Measurements from ENCODE around the gene XYLT1. TPM values are rescaled to one million over a fixed set of nuclear protein-coding genes. Genes with fewer than 3 reads are reported as not detected.

Gene XYLT1
- total and polyA plus RNA-seq, 10 of the 15 experiments (the other 5 are each of a cell fraction or from before 2014, with no cell fraction given) = 0.88 to 14.8 (median 5.8) TPM

DNA sequence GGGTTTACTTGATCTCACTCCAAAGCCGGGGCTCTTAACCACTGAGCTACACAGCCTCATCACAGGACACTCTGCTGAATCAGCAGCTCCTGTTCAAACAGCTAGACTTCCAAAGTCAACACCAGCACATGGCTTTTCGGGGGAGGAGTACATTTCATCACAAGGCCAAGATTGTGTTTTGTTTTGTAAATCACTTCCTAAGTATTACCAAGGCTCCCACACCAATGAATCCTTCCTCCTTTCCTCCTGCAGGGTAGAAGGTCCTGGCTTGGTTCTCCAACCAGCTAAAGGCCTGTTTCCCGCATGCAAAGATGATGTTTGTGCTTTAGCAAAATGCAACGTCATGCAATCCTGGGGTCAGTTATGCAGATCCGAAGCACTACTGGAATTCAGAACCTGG lies 152.5 kb downstream of the XYLT1 start (continued):
- TF ChIP-seq, protein P1, sequence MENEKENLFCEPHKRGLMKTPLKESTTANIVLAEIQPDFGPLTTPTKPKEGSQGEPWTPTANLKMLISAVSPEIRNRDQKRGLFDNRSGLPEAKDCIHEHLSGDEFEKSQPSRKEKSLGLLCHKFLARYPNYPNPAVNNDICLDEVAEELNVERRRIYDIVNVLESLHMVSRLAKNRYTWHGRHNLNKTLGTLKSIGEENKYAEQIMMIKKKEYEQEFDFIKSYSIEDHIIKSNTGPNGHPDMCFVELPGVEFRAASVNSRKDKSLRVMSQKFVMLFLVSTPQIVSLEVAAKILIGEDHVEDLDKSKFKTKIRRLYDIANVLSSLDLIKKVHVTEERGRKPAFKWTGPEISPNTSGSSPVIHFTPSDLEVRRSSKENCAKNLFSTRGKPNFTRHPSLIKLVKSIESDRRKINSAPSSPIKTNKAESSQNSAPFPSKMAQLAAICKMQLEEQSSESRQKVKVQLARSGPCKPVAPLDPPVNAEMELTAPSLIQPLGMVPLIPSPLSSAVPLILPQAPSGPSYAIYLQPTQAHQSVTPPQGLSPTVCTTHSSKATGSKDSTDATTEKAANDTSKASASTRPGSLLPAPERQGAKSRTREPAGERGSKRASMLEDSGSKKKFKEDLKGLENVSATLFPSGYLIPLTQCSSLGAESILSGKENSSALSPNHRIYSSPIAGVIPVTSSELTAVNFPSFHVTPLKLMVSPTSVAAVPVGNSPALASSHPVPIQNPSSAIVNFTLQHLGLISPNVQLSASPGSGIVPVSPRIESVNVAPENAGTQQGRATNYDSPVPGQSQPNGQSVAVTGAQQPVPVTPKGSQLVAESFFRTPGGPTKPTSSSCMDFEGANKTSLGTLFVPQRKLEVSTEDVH (IDR thresholded peaks at IDR 0.05; ENCODE audit: low read depth, partially characterized antibody) = no peak
- TF ChIP-seq SREBF2 (IDR thresholded peaks at IDR 0.05; ENCODE audit: low read length) = no peak
- TF ChIP-seq EZH2 (IDR thresholded peaks at IDR 0.05; ENCODE audit: borderline replicate concordance, control insufficient read depth, low read depth, low read length) = no peak
- no peak for TF ChIP-seq EP300 (IDR thresholded peaks at IDR 0.05; ENCODE audit: borderline replicate concordance in 1 of 2, control insufficient read depth in 1 of 2, low read depth in 2 of 2, low read length in 2 of 2)
- no peak for TF ChIP-seq LARP7 (IDR thresholded peaks at IDR 0.05)
- TF ChIP-seq SMAD5 (IDR thresholded peaks at IDR 0.05; ENCODE audit: low read depth) = no peak
- TF ChIP-seq STAT1 (conservative IDR thresholded peaks at IDR 0.05) = no peak
- TF ChIP-seq RAD21 (IDR thresholded peaks at IDR 0.05; ENCODE audit: insufficient read depth, low read depth, low read length) = no peak
- no peak for TF ChIP-seq DPF2 (IDR thresholded peaks at IDR 0.05)
- TF ChIP-seq ESRRA (IDR thresholded peaks at IDR 0.05; ENCODE audit: low read length) = no peak
- TF ChIP-seq NFYB (IDR thresholded peaks at IDR 0.05; ENCODE audit: insufficient read depth, low read depth, low read length) = no peak
- TF ChIP-seq CBFB (IDR thresholded peaks at IDR 0.05; ENCODE audit: low read depth) = no peak
- TF ChIP-seq TCF7 (IDR thresholded peaks at IDR 0.05; ENCODE audit: borderline replicate concordance) = no peak
- TF ChIP-seq STAT3 (IDR thresholded peaks at IDR 0.05; ENCODE audit: low read depth, low read length) = no peak
- TF ChIP-seq NR2C2 (IDR thresholded peaks at IDR 0.05; ENCODE audit: borderline replicate concordance, control insufficient read depth, insufficient read length, low read depth) = no peak

All from GM12878 (cell line).